Heart left ventricle (tissue), 16 donors: ENCODE data around the gene PRKAR1B. TPM values are rescaled to one million over a fixed set of nuclear protein-coding genes. Genes with fewer than 3 reads are reported as not detected.

Experiments used
- ATAC-seq, 4 donors: fragments of 200-7000 bp; cut with Tn5 transposase; one replicate each; pipeline ENCODE4 v1.9.1; 2020 to 2022; ENCODE audit warnings: moderate library complexity in 4 of 4, mild to moderate bottlenecking in 3 of 4, moderate number of reproducible peaks in 1 of 4
- DNase-seq, 5 donors: peaks; one replicate each; pipeline ENCODE4 v3.0.0-alpha.2; 2020
- H3K27ac ChIP-seq, 12 donors: fragments of 200-600 bp; sonication (generic) in 4 of 12; one replicate each; pipeline versions ENCODE4 v1.5.0 to v1.8.0; 2016 to 2022; ENCODE audit warnings: mild to moderate bottlenecking in 2 of 12
- H3K27me3 ChIP-seq, 9 donors: fragments of 200-600 bp; sonication (generic) in 2 of 9; one replicate each; pipeline versions ENCODE4 v1.5.1 to v1.8.0; 2016 to 2022; ENCODE audit warnings: mild to moderate bottlenecking in 3 of 9
- H3K36me3 ChIP-seq, 9 donors: fragments of 200-600 bp; sonication (generic) in 2 of 9; one replicate each; pipeline versions ENCODE4 v1.5.0 to v1.8.0; 2018 to 2022; ENCODE audit warnings: mild to moderate bottlenecking in 2 of 9
- H3K4me1 ChIP-seq, 12 donors: fragments of 200-600 bp; sonication (generic) in 4 of 12; one replicate each; pipeline versions ENCODE4 v1.5.0 to v1.8.0; 2016 to 2022; ENCODE audit warnings: mild to moderate bottlenecking in 3 of 12
- H3K4me3 ChIP-seq, 12 donors: fragments of 200-600 bp; sonication (generic) in 4 of 12; one replicate each; pipeline versions ENCODE4 v1.5.0 to v1.8.0; 2017 to 2022; ENCODE audit warnings: mild to moderate bottlenecking in 9 of 12, moderate library complexity in 4 of 12
- H3K9me3 ChIP-seq, 12 donors: fragments of 200-600 bp; sonication (generic) in 4 of 12; one replicate each; pipeline versions ENCODE4 v1.5.0 to v1.8.0; 2016 to 2022; ENCODE audit warnings: mild to moderate bottlenecking in 1 of 12
- CTCF ChIP-seq, 12 donors: fragments of 200-600 bp; sonication (generic) in 4 of 12; IDR thresholded peaks; one replicate each; pipeline versions ENCODE4 v1.5.0 to v1.8.0; 2018 to 2022; ENCODE audit warnings: antibody characterized with exemption in 12 of 12, mild to moderate bottlenecking in 5 of 12
- POLR2A ChIP-seq, 2 donors: fragments of 450-650 bp; IDR thresholded peaks; one replicate each; pipeline ENCODE4 v1.6.1; 2017; ENCODE audit warnings: antibody characterized with exemption in 2 of 2, mild to moderate bottlenecking in 2 of 2, moderate library complexity in 2 of 2
- WGBS, 4 donors: extraction: QIAGEN DNeasy Blood & Tissue Kit in 2 of 4; methylation state at CpG; one replicate each; pipeline versions ENCODE4 v1.1.5 to v1.1.7; 2013 to 2018; 5-methylcytosine and 5-hydroxymethylcytosine counted together
- intact Hi-C, 10 donors: fragments of 100-400 bp; cut with DNase I; formaldehyde crosslinking; loops; one replicate each; pipeline versions ENCODE4 v1.11.1 to v1.14.2; 2022
- polyA plus RNA-seq, 2 donors: library from polyadenylated mRNA; stranded (reverse); fragments of 200-250 nt; gene quantifications; one replicate each; pipeline ENCODE4 v1.2.3, GENCODE V29; 2013
- total RNA-seq, 9 donors: library from RNA; depleted of rRNA in 2 of 9; stranded (reverse); fragments of >200 nt in 2 of 9; fragmentation: NEBNext Ultra II Directional in 3 of 9; extraction: Animal tissue kit (Norgen Biotek cat#: 25700) in 3 of 9; gene quantifications; one replicate each; pipeline versions ENCODE4 v1.1.0 to v1.2.4, GENCODE V29; 2016 to 2023
- donor health status: ischemic (EF 13 %, LVEDD 7.1; RV severe dilation, severe dysfunction).
- donor health status: healthy with polysubstance abuse.
- donor health status: DM: no; HTN: yes; CAD: no.
- donor health status: DM: no; HTN: no; CAD: no.
- donor health status: ischemic (EF 25% LVEDD 6.9; RV normal size, moderate dysfunction).
- donor health status: ischemic (EF 25% LVEDD 5.7; RV mildly dilated, moderate dysfunction).
- donor health status: healthy.
- donor health status: DM: yes; HTN: yes; CAD: no.
- donor health status: ischemic (EF 35%, LVEDD 5.7; RV mildly dilated, moderate dysfunction).
- donor health status: nonischemic (EF 11% LVEDD 7.7; RV severe dilation, severe dysfunction).
- donor health status: DM: yes; HTN: yes; CAD: no.
- donor health status: PGD.
- donor health status: ischemic (EF 29% LVEDD 5.4; RV normal size, mild dysfunction).
- donor health status: nonischemic (EF 23%, LVEDD 6.1; RV moderate dilation, normal function).

The PRKAR1B gene
- total and polyA plus RNA-seq, 11 donors = 4.1 to 22.2 (median 17.9) TPM

- Histone ChIP-seq H3K9me3 (no peaks in the 10 kb centered on the region), H3K27me3 (no peaks in the 10 kb centered on the region), H3K27ac (peak overlapping the region in 8 of 12 donors; percentile 4 to 61 (median 40)), H3K4me1 (peaks cover 0 to 18% (median 0%) of the 10 kb centered on the region in 12 donors), H3K4me3 (peak overlapping the region; percentile 39 to 78 (median 62)), H3K36me3 (no peaks in the 10 kb centered on the region)
- 48 to 61% (median 55%) methylated on average over 32 to 45 of the region's 45 CpGs for WGBS, 4 donors
- DNase-seq = peak in 1 of 5 donors; percentile 69
- no peak for TF ChIP-seq CTCF (IDR thresholded peaks at IDR 0.05)
- TF ChIP-seq POLR2A (IDR thresholded peaks at IDR 0.05) = no peak
- intact Hi-C loops = loop anchor here in 3 of 10 donors (5.0 kb wide), 2 partner anchors 34 to 44 kb away; no protein-coding TSS in a partner anchor
- peak in 2 of 4 donors; percentile 45 to 75 for ATAC-seq
These were observed 15.8 kb downstream of the PRKAR1B start for GRCh38 chr7:711093-711921.

- no peak overlapping the region for H3K4me3 ChIP-seq
- no peak overlapping the region for H3K27ac ChIP-seq
- WGBS, 4 donors = 92 to 96% (median 94%) methylated on average over 14 of the region's 14 CpGs
- peaks cover 0 to 18% (median 0%) of the 10 kb centered on the region in 12 donors for H3K4me1 ChIP-seq
- H3K36me3 ChIP-seq = no peaks in the 10 kb centered on the region
- H3K9me3 ChIP-seq = no peaks in the 10 kb centered on the region
- ATAC-seq (no peak), DNase-seq (peak in 1 of 5 donors; percentile 13)
- TF ChIP-seq CTCF (IDR thresholded peaks at IDR 0.05) (no peak), POLR2A (IDR thresholded peaks at IDR 0.05) (no peak)
- intact Hi-C loops = loop anchor here in 3 of 10 donors (5.0 kb wide), 2 partner anchors 33 to 43 kb away; no protein-coding TSS in a partner anchor
- H3K27me3 ChIP-seq = no peaks in the 10 kb centered on the region
These were observed 16.9 kb downstream of the PRKAR1B start for GRCh38 chr7:710161-710560.

- H3K4me1 ChIP-seq = peaks cover 0 to 15% (median 0%) of the 10 kb centered on the region in 12 donors
- peak in 1 of 5 donors; percentile 13 for DNase-seq
- TF ChIP-seq POLR2A (IDR thresholded peaks at IDR 0.05) = no peak
- no peak for TF ChIP-seq CTCF (IDR thresholded peaks at IDR 0.05)
- WGBS, 4 donors = 95 to 97% (median 96%) methylated on average over 17 of the region's 17 CpGs
- no peak overlapping the region for H3K27ac ChIP-seq
- H3K27me3 ChIP-seq = no peaks in the 10 kb centered on the region
- H3K9me3 ChIP-seq = peaks cover 0 to 19% (median 6%) of the 10 kb centered on the region in 12 donors
- ATAC-seq = no peak
- intact Hi-C loops = no loop called here
- H3K4me3 ChIP-seq = no peak overlapping the region
- no peaks in the 10 kb centered on the region for H3K36me3 ChIP-seq
These were observed 19.6 kb downstream of the PRKAR1B start for GRCh38 chr7:707296-708000.

- Histone ChIP-seq H3K36me3 (no peaks in the 10 kb centered on the region), H3K4me1 (peaks cover 0 to 9% (median 0%) of the 10 kb centered on the region in 12 donors), H3K27ac (no peak overlapping the region), H3K4me3 (no peak overlapping the region), H3K27me3 (no peaks in the 10 kb centered on the region), H3K9me3 (peaks cover 0 to 20% (median 6%) of the 10 kb centered on the region in 12 donors)
- peak in 1 of 5 donors; percentile 8 for DNase-seq
- WGBS, 4 donors = 90 to 95% (median 93%) methylated on average over 4 to 7 of the region's 7 CpGs
- TF ChIP-seq CTCF (IDR thresholded peaks at IDR 0.05) = no peak
- no peak for TF ChIP-seq POLR2A (IDR thresholded peaks at IDR 0.05)
- no peak for ATAC-seq
- intact Hi-C loops = no loop called here
These were observed 20.4 kb downstream of the PRKAR1B start for GRCh38 chr7:706721-707120.
